HepG2 (cell line): Measurements from ENCODE around the gene NUBP2. TPM values are rescaled to one million over a fixed set of nuclear protein-coding genes. Genes with fewer than 3 reads are reported as not detected.

Source experiments
- ATAC-seq: fragments of 200-7000 bp; cut with Tn5 transposase; 3 replicates; pipeline ENCODE4 v1.9.1; 2020; ENCODE audit warnings: mild to moderate bottlenecking, moderate library complexity
- BruUV-seq: library from RNA; stranded (reverse); fragments of 400-500 nt; replicated peaks from 2 replicates; lab custom pipeline; 2021; lab: Mats Ljungman, UMichigan
- CTCF ChIA-PET: fragments of 300-600 bp; formaldehyde crosslinking; extraction: SDS; loops from one replicate; lab custom pipeline; 2021; ENCODE audit warnings: low total read pairs, inconsistent platforms, low intra/inter-chr PET ratio; lab: Yijun Ruan, JAX
- POLR2A ChIA-PET: fragments of 350-600 bp; sonication (Branson Sonifier 250); formaldehyde crosslinking; loops from one replicate; lab custom pipeline; 2020; ENCODE audit warnings: antibody characterized with exemption, inconsistent platforms; lab: Yijun Ruan, JAX
- DNase-seq: peaks from one replicate; pipeline ENCODE4 v3.0.0-alpha.2; 2015; ENCODE audit warnings: low spot score
- FAIRE-seq: peaks from 3 replicates; lab custom pipeline; 2011; peaks lifted over from hg19 to GRCh38; lab: Jason Lieb, UNC
- H2AFZ ChIP-seq: one replicate; pipeline ENCODE4 v1.6.1; 2011; ENCODE audit warnings: low read length, inconsistent platforms
- H3K27ac ChIP-seq: fragments of 300-600 bp; 3 replicates; pipeline ENCODE4 v1.8.0; 2011; ENCODE audit warnings: mixed run types, mild to moderate bottlenecking, mixed read lengths, low read length, inconsistent platforms; ENCODE audit not compliant: insufficient read depth; ENCODE audit errors: extremely low read length
- H3K27me3 ChIP-seq, 2 experiments: fragments of 200-600 bp in 1 of 2; 2 replicates in 1 of 2; 3 replicates in 1 of 2; pipeline versions ENCODE4 v1.6.0 to v1.8.0; 2011; ENCODE audit warnings: low read length in 2 of 2, mild to moderate bottlenecking in 2 of 2, moderate library complexity in 2 of 2, inconsistent platforms in 1 of 2; ENCODE audit not compliant: insufficient read depth in 2 of 2, control insufficient read depth in 1 of 2
- H3K36me3 ChIP-seq, 2 experiments: fragments of 200-600 bp in 1 of 2; replicated peaks in 1 of 2; 2 replicates in 1 of 2; 3 replicates in 1 of 2; pipeline versions ENCODE4 v1.5.1 to v1.8.0; 2011; ENCODE audit warnings: low read length in 2 of 2, inconsistent platforms in 1 of 2; ENCODE audit not compliant: insufficient read depth in 2 of 2, control insufficient read depth in 1 of 2
- H3K4me1 ChIP-seq: 2 replicates; pipeline ENCODE4 v1.5.1; 2012; ENCODE audit warnings: low read length, inconsistent platforms; ENCODE audit not compliant: insufficient read depth
- H3K4me2 ChIP-seq: 2 replicates; pipeline ENCODE4 v1.6.0; 2011; ENCODE audit warnings: low read depth, low read length, inconsistent platforms
- H3K4me3 ChIP-seq, 3 experiments: fragments of 200-600 bp in 1 of 3; sonication (generic), shearing (Covaris generic) in 1 of 3; replicated peaks in 1 of 3; 2 replicates each; pipeline ENCODE4 v1.5.1; 2011 to 2016; ENCODE audit warnings: low read length in 3 of 3, inconsistent platforms in 2 of 3, low read depth in 2 of 3, mild to moderate bottlenecking in 2 of 3, control low read depth in 1 of 3, mixed read lengths in 1 of 3; ENCODE audit not compliant: insufficient read depth in 1 of 3
- H3K79me2 ChIP-seq: one replicate; pipeline ENCODE4 v1.6.1; 2011; ENCODE audit warnings: low read length, inconsistent platforms; ENCODE audit not compliant: insufficient read depth
- H3K9ac ChIP-seq: 2 replicates; pipeline ENCODE4 v1.6.0; 2011; ENCODE audit warnings: mild to moderate bottlenecking, low read depth, low read length, inconsistent platforms; ENCODE audit not compliant: insufficient read depth
- H3K9me3 ChIP-seq: 2 replicates; pipeline ENCODE4 v1.5.1; 2012; ENCODE audit warnings: mild to moderate bottlenecking, low read length
- H4K20me1 ChIP-seq: 2 replicates; pipeline ENCODE4 v1.6.0; 2011; ENCODE audit warnings: inconsistent platforms, mild to moderate bottlenecking, low read length, moderate library complexity; ENCODE audit not compliant: insufficient read depth
- AGO2 ChIP-seq: fragments of 200-400 bp; formaldehyde crosslinking; optimal IDR thresholded peaks from 2 replicates; pipeline ENCODE3; 2017; ENCODE audit warnings: mild to moderate bottlenecking, low read depth, low read length, moderate library complexity
- AKAP8 ChIP-seq: sonication (generic); formaldehyde crosslinking; IDR thresholded peaks from 2 replicates; pipeline ENCODE4 v1.5.1; 2020; ENCODE audit warnings: mild to moderate bottlenecking, missing genetic modification reagents
- RBAK ChIP-seq: sonication (generic); formaldehyde crosslinking; IDR thresholded peaks from 2 replicates; pipeline ENCODE4 v1.5.1; 2020; ENCODE audit warnings: mild to moderate bottlenecking, missing genetic modification reagents
- TEAD2 ChIP-seq: sonication (generic); formaldehyde crosslinking; IDR thresholded peaks from 2 replicates; pipeline ENCODE4 v1.9.0; 2021; ENCODE audit warnings: missing genetic modification reagents
- ZFP36L1 ChIP-seq: sonication (generic); formaldehyde crosslinking; IDR thresholded peaks from 2 replicates; pipeline ENCODE4 v1.8.0; 2022; ENCODE audit warnings: mild to moderate bottlenecking, missing genetic modification reagents, moderate library complexity
- ZNF274 ChIP-seq: sonication (generic); formaldehyde crosslinking; IDR thresholded peaks from 2 replicates; pipeline ENCODE4 v1.5.1; 2020; ENCODE audit warnings: mild to moderate bottlenecking, missing genetic modification reagents
- ZNF317 ChIP-seq: sonication (generic); formaldehyde crosslinking; IDR thresholded peaks from 2 replicates; pipeline ENCODE4 v1.5.0; 2020; ENCODE audit warnings: mild to moderate bottlenecking, missing genetic modification reagents
- ZNF644 ChIP-seq: IDR thresholded peaks from 2 replicates; pipeline ENCODE4 v1.6.1; 2016; ENCODE audit warnings: low read depth
- WGBS: methylation state at CpG from one replicate; pipeline ENCODE4 v1.1.6; 2017; ENCODE audit warnings: low lambda C conversion rate; 5-methylcytosine and 5-hydroxymethylcytosine counted together
- in situ Hi-C: cut with HindIII; loops from 2 replicates; pipeline ENCODE4 v1.10.0; 2017; ENCODE audit warnings: low pct_unique_long_range_greater_than_20kb; ENCODE audit not compliant: extremely low pct_ligation_motif_present
- intact Hi-C: fragments of 100-400 bp; cut with micrococcal nuclease; formaldehyde crosslinking; loops from one replicate; pipeline ENCODE4 v1.10.0; 2022; ENCODE audit not compliant: unreplicated experiment
- polyA plus RNA-seq, 8 experiments: library from polyadenylated mRNA; depleted of rRNA in 3 of 8; stranded (reverse) in 7 of 8; unstranded in 1 of 8; fragments of >200 nt; fragmentation: Illumina TruSeq in 4 of 8; extraction: Trizol in 4 of 8; gene quantifications; 2 replicates each; pipeline versions ENCODE4 v1.2.1 to v1.2.3, GENCODE V29; 2011 to 2016; ENCODE audit warnings: low read depth in 4 of 8, missing spikeins in 1 of 8, mixed read lengths in 1 of 8; ENCODE audit not compliant: insufficient read depth in 1 of 8
- total RNA-seq, 5 experiments: library from RNA; depleted of rRNA; stranded (reverse); fragments of >200 nt; fragmentation: Illumina TruSeq; extraction: Trizol; gene quantifications; 2 replicates each; pipeline ENCODE4 v1.2.3, GENCODE V29; 2016; ENCODE audit warnings: low read depth in 1 of 5
- TF ChIP-seq, protein P1 (sequence below): sonication (generic); formaldehyde crosslinking; IDR thresholded peaks from 2 replicates; pipeline ENCODE4 v1.9.0; 2022; ENCODE audit warnings: missing genetic modification reagents, mild to moderate bottlenecking, borderline replicate concordance
- TF ChIP-seq, protein P2 (sequence below): sonication (generic); formaldehyde crosslinking; IDR thresholded peaks from 2 replicates; pipeline ENCODE4 v1.4.0; 2020; ENCODE audit warnings: missing genetic modification reagents

NUBP2 gene
- total and polyA plus RNA-seq, 2 of the 13 experiments (the other 11 are each of a cell fraction or from before 2014, with no cell fraction given), result 25.7 to 61.5 TPM

DNA sequence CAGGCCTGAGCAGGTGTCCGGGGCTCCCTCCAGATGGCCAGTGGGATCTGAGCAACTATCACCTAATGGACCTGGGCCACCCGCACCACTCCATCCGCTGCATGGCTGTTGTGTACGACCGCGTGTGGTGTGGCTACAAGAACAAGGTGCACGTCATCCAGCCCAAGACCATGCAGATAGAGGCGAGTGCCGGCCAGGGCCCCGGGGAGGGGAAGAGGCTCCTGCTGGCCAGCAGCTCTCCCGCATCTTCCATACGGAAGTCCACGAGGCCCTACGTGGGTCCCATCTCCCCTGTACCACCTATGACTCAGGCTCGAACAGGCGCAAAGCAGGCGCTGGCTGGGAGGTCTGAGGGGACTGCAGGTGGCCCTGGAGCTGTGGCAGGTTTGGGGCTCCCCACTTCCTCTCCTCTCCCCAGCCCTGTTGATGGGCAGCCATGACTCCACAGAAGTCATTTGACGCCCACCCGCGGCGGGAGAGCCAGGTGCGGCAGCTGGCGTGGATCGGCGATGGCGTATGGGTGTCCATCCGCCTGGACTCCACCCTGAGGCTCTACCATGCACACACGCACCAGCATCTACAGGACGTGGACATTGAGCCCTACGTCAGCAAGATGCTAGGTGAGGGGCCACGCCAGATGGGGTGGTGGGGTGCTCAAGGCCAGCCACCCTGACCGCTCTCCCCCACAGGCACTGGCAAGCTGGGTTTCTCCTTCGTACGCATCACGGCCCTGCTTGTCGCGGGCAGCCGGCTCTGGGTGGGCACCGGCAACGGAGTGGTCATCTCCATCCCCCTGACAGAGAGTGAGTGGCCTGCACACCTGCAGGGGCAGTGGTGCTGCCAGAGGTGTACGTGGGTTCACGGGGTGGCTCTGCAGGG lies 15.4 kb upstream of the NUBP2 start:
- Histone ChIP-seq H3K36me3 (peaks cover 19 to 35% of the 10 kb centered on the region in 2 experiments; a peak in 4 of 5 replicates), H3K9ac (no peak overlapping the region), H3K9me3 (no peaks in the 10 kb centered on the region), H3K79me2 (peaks cover 7% of the 10 kb centered on the region), H3K4me3 (no peak overlapping the region), H2AFZ (no peak overlapping the region), H3K4me2 (no peak overlapping the region), H3K27ac (no peak overlapping the region), H3K27me3 (no peaks in the 10 kb centered on the region; a peak in 1 of 5 replicates), H4K20me1 (no peaks in the 10 kb centered on the region), H3K4me1 (no peaks in the 10 kb centered on the region)
- BruUV-seq, result no TSS peak
- CTCF ChIA-PET, result no interaction called here
- intact Hi-C loops, result no loop called here
- DNase-seq, result no peak
- no peak for TF ChIP-seq TEAD2 (CRISPR knock-in tag)
- TF ChIP-seq AGO2, result peak; percentile 50
- FAIRE-seq, result no peak
- 96% methylated on average over 32 of the region's 42 CpGs for WGBS
- in situ Hi-C loops, result no loop called here
- no peak for ATAC-seq
- POLR2A ChIA-PET, result interaction anchor here (2.7 kb wide), 1 partner anchor 15 kb away, joined by 7 read pairs; the partner anchor contains the start of genes NUBP2 and SPSB3

DNA sequence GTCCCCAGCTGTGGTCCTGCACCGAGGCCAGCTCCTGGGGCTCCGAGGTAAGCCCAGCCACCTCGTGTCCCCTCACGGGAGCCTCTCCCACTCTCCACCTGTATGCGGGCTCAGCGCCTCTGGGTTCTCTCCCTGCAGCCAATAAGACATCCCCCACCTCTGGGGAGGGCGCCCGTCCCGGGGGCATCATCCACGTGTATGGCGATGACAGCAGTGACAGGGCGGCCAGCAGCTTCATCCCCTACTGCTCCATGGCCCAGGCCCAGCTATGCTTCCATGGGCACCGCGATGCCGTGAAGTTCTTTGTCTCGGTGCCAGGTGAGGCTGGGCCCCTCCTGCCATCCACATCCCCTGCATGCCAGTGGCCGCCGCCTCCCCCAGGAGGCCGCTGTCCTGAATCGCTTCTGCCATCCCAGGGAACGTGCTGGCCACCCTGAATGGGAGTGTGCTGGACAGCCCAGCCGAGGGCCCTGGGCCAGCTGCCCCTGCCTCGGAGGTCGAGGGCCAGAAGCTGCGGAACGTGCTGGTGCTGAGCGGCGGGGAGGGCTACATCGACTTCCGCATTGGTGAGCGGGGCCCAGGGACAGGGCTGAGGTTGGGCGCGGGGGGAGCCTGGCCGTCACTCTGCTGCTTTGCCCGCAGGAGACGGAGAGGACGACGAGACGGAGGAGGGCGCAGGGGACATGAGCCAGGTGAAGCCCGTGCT lies 14.5 kb upstream of the NUBP2 start:
- Histone ChIP-seq H3K9ac (no peak overlapping the region), H3K36me3 (peaks cover 18 to 30% of the 10 kb centered on the region in 2 experiments; a peak in 4 of 5 replicates), H3K9me3 (no peaks in the 10 kb centered on the region), H3K4me1 (no peaks in the 10 kb centered on the region), H2AFZ (no peak overlapping the region), H3K4me2 (no peak overlapping the region), H3K27me3 (no peaks in the 10 kb centered on the region; a peak in 1 of 5 replicates), H3K79me2 (peaks cover 12% of the 10 kb centered on the region), H3K27ac (no peak overlapping the region), H4K20me1 (no peaks in the 10 kb centered on the region), H3K4me3 (no peak overlapping the region)
- WGBS, result 95% methylated on average over 21 of the region's 41 CpGs
- no peak for DNase-seq
- BruUV-seq, result no TSS peak
- in situ Hi-C loops (no loop called here), intact Hi-C loops (no loop called here)
- no peak for ATAC-seq
- CTCF ChIA-PET, result no interaction called here
- POLR2A ChIA-PET, result interaction anchor here (2.7 kb wide), 1 partner anchor 14 kb away, joined by 7 read pairs; the partner anchor contains the start of genes NUBP2 and SPSB3
- FAIRE-seq, result no peak
- peak; percentile 54 for TF ChIP-seq AGO2
- TF ChIP-seq, protein P1, sequence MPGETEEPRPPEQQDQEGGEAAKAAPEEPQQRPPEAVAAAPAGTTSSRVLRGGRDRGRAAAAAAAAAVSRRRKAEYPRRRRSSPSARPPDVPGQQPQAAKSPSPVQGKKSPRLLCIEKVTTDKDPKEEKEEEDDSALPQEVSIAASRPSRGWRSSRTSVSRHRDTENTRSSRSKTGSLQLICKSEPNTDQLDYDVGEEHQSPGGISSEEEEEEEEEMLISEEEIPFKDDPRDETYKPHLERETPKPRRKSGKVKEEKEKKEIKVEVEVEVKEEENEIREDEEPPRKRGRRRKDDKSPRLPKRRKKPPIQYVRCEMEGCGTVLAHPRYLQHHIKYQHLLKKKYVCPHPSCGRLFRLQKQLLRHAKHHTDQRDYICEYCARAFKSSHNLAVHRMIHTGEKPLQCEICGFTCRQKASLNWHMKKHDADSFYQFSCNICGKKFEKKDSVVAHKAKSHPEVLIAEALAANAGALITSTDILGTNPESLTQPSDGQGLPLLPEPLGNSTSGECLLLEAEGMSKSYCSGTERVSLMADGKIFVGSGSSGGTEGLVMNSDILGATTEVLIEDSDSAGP (CRISPR knock-in tag), result 0 out of 2 replicates have a peak, but pooled peaks have one; percentile 16
- no peak for TF ChIP-seq ZNF274 (CRISPR knock-in tag)
- TF ChIP-seq, protein P2, sequence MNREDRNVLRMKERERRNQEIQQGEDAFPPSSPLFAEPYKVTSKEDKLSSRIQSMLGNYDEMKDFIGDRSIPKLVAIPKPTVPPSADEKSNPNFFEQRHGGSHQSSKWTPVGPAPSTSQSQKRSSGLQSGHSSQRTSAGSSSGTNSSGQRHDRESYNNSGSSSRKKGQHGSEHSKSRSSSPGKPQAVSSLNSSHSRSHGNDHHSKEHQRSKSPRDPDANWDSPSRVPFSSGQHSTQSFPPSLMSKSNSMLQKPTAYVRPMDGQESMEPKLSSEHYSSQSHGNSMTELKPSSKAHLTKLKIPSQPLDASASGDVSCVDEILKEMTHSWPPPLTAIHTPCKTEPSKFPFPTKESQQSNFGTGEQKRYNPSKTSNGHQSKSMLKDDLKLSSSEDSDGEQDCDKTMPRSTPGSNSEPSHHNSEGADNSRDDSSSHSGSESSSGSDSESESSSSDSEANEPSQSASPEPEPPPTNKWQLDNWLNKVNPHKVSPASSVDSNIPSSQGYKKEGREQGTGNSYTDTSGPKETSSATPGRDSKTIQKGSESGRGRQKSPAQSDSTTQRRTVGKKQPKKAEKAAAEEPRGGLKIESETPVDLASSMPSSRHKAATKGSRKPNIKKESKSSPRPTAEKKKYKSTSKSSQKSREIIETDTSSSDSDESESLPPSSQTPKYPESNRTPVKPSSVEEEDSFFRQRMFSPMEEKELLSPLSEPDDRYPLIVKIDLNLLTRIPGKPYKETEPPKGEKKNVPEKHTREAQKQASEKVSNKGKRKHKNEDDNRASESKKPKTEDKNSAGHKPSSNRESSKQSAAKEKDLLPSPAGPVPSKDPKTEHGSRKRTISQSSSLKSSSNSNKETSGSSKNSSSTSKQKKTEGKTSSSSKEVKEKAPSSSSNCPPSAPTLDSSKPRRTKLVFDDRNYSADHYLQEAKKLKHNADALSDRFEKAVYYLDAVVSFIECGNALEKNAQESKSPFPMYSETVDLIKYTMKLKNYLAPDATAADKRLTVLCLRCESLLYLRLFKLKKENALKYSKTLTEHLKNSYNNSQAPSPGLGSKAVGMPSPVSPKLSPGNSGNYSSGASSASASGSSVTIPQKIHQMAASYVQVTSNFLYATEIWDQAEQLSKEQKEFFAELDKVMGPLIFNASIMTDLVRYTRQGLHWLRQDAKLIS (CRISPR knock-in tag), result no peak
- TF ChIP-seq ZNF644 (CRISPR knock-in tag), result no peak
- peak; percentile 84; the same call in 1 of the 2 replicates for TF ChIP-seq AKAP8 (CRISPR knock-in tag)
- TF ChIP-seq ZNF317 (CRISPR knock-in tag), result no peak
- TF ChIP-seq RBAK (CRISPR knock-in tag), result no peak
- no peak for TF ChIP-seq ZFP36L1
